ENCODE results near the gene LSS. TPM values are rescaled to one million over a fixed set of nuclear protein-coding genes. Genes with fewer than 3 reads are reported as not detected.

The LSS gene
- polyA plus RNA-seq, 1 donor from 2014 or later, result 101 TPM

DNA sequence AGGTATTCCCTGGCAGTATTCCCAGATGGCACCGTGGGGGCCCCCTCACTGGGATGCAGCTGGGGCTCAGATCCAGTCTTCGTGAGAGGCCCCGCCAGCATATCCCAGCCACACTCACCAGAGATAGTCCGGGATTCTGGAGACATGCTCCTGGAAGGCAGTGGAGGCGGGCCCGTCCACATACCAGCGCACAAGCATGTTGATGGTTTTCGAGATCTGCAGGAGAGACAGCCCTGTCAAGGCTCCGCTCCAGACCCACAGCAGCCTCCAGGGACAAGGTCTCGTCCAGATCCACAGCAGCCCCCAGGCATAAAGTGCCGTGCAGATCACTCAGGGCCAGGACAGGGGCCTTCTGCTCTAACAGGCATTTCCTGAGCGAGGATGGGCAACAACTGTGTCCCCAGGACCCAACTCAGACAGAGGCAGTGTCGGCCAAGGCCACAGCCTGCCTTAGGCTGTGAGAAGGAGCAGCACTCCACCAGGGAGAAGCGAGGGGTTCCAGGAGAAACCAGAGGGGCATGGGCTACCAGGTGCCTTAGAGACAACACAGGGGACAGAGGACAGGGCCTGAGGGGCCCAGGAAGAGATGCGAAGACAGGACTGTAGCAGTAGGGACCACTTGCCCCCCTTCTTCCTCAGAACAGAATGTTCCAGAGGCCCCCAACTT lies 14.8 kb downstream of the LSS start:
- no peaks in the 10 kb centered on the region for H3K27me3 ChIP-seq (ENCODE audit: insufficient read depth, low read depth, low read length)
- no peak overlapping the region for H3K9ac ChIP-seq (ENCODE audit: low read length)

GRCh38 chr21:46212721-46213484 lies 15.7 kb downstream of the LSS start:
- Histone ChIP-seq H3K27ac (ENCODE audit: low read length) (no peak overlapping the region), H3K36me3 (ENCODE audit: insufficient read depth, low read length) (no peaks in the 10 kb centered on the region), H3K9me2 (ENCODE audit: insufficient read depth, low read length) (no peaks in the 10 kb centered on the region), H3F3A (ENCODE audit: insufficient read depth, low read length, poor library complexity, severe bottlenecking) (no peaks in the 10 kb centered on the region), H3K27me3 (ENCODE audit: insufficient read depth, low read depth, low read length) (no peaks in the 10 kb centered on the region), H3K4me3 (ENCODE audit: low read length) (no peak overlapping the region), H3K79me2 (replicated peaks; ENCODE audit: insufficient read depth, low read length) (no peaks in the 10 kb centered on the region), H3K9ac (ENCODE audit: low read length) (no peak overlapping the region), H4K20me1 (ENCODE audit: insufficient read depth) (no peaks in the 10 kb centered on the region), H3K9me3 (ENCODE audit: low read length) (no peaks in the 10 kb centered on the region), H2AFZ (ENCODE audit: low read depth, low read length) (no peak overlapping the region), H3K4me2 (ENCODE audit: low read length) (no peak overlapping the region)
- no peak for TF ChIP-seq TAF1 (IDR thresholded peaks at IDR 0.05; ENCODE audit: low read depth)
- TF ChIP-seq SMC3 (conservative IDR thresholded peaks at IDR 0.05; ENCODE audit: poor library complexity), result no peak
- TF ChIP-seq REST (IDR thresholded peaks at IDR 0.05; ENCODE audit: borderline replicate concordance), result no peak
- no peak for TF ChIP-seq EP300 (conservative IDR thresholded peaks at IDR 0.05; ENCODE audit: poor library complexity, severe bottlenecking)
- no peak for TF ChIP-seq POLR2AphosphoS5 (IDR thresholded peaks at IDR 0.05)
- no peak for TF ChIP-seq MXI1 (conservative IDR thresholded peaks at IDR 0.05; ENCODE audit: poor library complexity, severe bottlenecking)

More for the DNA sequence above, 14.8 kb downstream of the LSS start:
- no peaks in the 10 kb centered on the region for H3F3A ChIP-seq (ENCODE audit: insufficient read depth, low read length, poor library complexity, severe bottlenecking)
- no peak overlapping the region for H3K4me2 ChIP-seq (ENCODE audit: low read length)
- H3K9me3 ChIP-seq (ENCODE audit: low read length), result no peaks in the 10 kb centered on the region
- no peaks in the 10 kb centered on the region for H4K20me1 ChIP-seq (ENCODE audit: insufficient read depth)
- no peak overlapping the region for H3K27ac ChIP-seq (ENCODE audit: low read length)
- no peaks in the 10 kb centered on the region for H3K36me3 ChIP-seq (ENCODE audit: insufficient read depth, low read length)
- H3K4me3 ChIP-seq (ENCODE audit: low read length), result no peak overlapping the region
- no peaks in the 10 kb centered on the region for H3K79me2 ChIP-seq (replicated peaks; ENCODE audit: insufficient read depth, low read length)
- no peak overlapping the region for H2AFZ ChIP-seq (ENCODE audit: low read depth, low read length)
- no peak for TF ChIP-seq POLR2AphosphoS5 (IDR thresholded peaks at IDR 0.05)
- no peak for TF ChIP-seq TAF1 (IDR thresholded peaks at IDR 0.05; ENCODE audit: low read depth)
- TF ChIP-seq MXI1 (conservative IDR thresholded peaks at IDR 0.05; ENCODE audit: poor library complexity, severe bottlenecking), result no peak
- no peak for TF ChIP-seq EZH2 (IDR thresholded peaks at IDR 0.05; ENCODE audit: borderline replicate concordance, insufficient read depth, low read length, poor library complexity, severe bottlenecking)
- TF ChIP-seq CTCF (IDR thresholded peaks at IDR 0.05; ENCODE audit: poor library complexity, severe bottlenecking), result no peak
- no peak for TF ChIP-seq SMC3 (conservative IDR thresholded peaks at IDR 0.05; ENCODE audit: poor library complexity)
- TF ChIP-seq EP300 (conservative IDR thresholded peaks at IDR 0.05; ENCODE audit: poor library complexity, severe bottlenecking), result no peak
- H3K9me2 ChIP-seq (ENCODE audit: insufficient read depth, low read length), result no peaks in the 10 kb centered on the region

Data from neural cell (in vitro differentiated cells).